Stimulated activated CD4-positive, alpha-beta T cell treated with anti-CD3 and anti-CD28 coated beads, Interleukin-12 subunit alpha, Interleukin-12 subunit beta, amount 100 ng/mL, for 48 hours (primary cell): ENCODE measurements around the gene R3HDML.
A peak's percentile ranks its signal among the peaks of the same experiment; 100 is the strongest.

ENCODE experiments used
- DNase-seq, 3 donors: peaks; one replicate each; pipeline ENCODE4 v3.0.0-alpha.2; 2020; ENCODE audit warnings: low read depth in 2 of 3, low spot score in 1 of 3

R3HDML gene

GRCh38 chr20:44361021-44361420, 24.2 kb downstream of the R3HDML start:
- no peak for DNase-seq

GRCh38 chr20:44362466-44362940, 25.7 kb downstream of the R3HDML start:
- no peak for DNase-seq

- no peak for DNase-seq
These were observed 27.2 kb downstream of the R3HDML start for GRCh38 chr20:44364068-44364467.

- DNase-seq: no peak
These were observed 27.9 kb downstream of the R3HDML start for GRCh38 chr20:44364780-44365179.

- DNase-seq: no peak
These were observed 30.9 kb downstream of the R3HDML start for GRCh38 chr20:44367746-44368145.

GRCh38 chr20:44370639-44371218, 33.9 kb downstream of the R3HDML start:
- DNase-seq: no peak

- no peak for DNase-seq
These were observed 45.8 kb downstream of the R3HDML start for GRCh38 chr20:44382641-44383040.

GRCh38 chr20:44384423-44385027, 47.7 kb downstream of the R3HDML start:
- peak; percentile 59 to 91 (median 80) for DNase-seq

GRCh38 chr20:44388466-44389023, 51.7 kb downstream of the R3HDML start:
- DNase-seq: peak; percentile 65 to 77 (median 72)

GRCh38 chr20:44389871-44390270, 53.0 kb downstream of the R3HDML start:
- DNase-seq: no peak

GRCh38 chr20:44390280-44390679, 53.4 kb downstream of the R3HDML start:
- no peak for DNase-seq

- DNase-seq: no peak
These were observed 55.4 kb downstream of the R3HDML start for GRCh38 chr20:44392088-44392775.

GRCh38 chr20:44392776-44393607, 56.1 kb downstream of the R3HDML start:
- no peak for DNase-seq

- DNase-seq: no peak
These were observed 57.0 kb downstream of the R3HDML start for GRCh38 chr20:44393608-44394451.

GRCh38 chr20:44394452-44394701, 57.5 kb downstream of the R3HDML start:
- no peak for DNase-seq

- DNase-seq: no peak
These were observed 58.0 kb downstream of the R3HDML start for GRCh38 chr20:44394702-44395460.

- DNase-seq: no peak
These were observed 58.9 kb downstream of the R3HDML start for GRCh38 chr20:44395461-44396340.

- no peak for DNase-seq
These were observed 59.7 kb downstream of the R3HDML start for GRCh38 chr20:44396369-44397130.
